ENCODE results near the gene MALRD1. TPM values are rescaled to one million over a fixed set of nuclear protein-coding genes. Genes with fewer than 3 reads are reported as not detected.

Gene MALRD1
- total RNA-seq, 6 experiments from 2014 or later = 0.29 to 0.49 (median 0.34) TPM; not detected in 2

- DNase-seq (no peak), ATAC-seq (no peak)
- no peak overlapping the region for H3K4me3 ChIP-seq
- 57% methylated on average over 5 of the region's 5 CpGs for WGBS (ENCODE audit: insufficient coverage, low coverage, low lambda C conversion rate, missing lambda C conversion rate)
- no peaks in the 10 kb centered on the region for H3K27me3 ChIP-seq
- no peaks in the 10 kb centered on the region for H3K4me1 ChIP-seq
- no peak overlapping the region for H3K27ac ChIP-seq
- intact Hi-C loops (cut with DNase I) = no loop called here
- no peaks in the 10 kb centered on the region for H3K9me3 ChIP-seq
- TF ChIP-seq POLR2A (IDR thresholded peaks at IDR 0.05) (no peak), CTCF (IDR thresholded peaks at IDR 0.05) (no peak)
- H3K36me3 ChIP-seq = no peaks in the 10 kb centered on the region
Observed at GRCh38 chr10:19204246-19204917, 155.8 kb downstream of the MALRD1 start.

GRCh38 chr10:19209319-19209718 lies 160.7 kb downstream of the MALRD1 start:
- 62% methylated on average over 3 of the region's 3 CpGs for WGBS (ENCODE audit: insufficient coverage, low coverage, low lambda C conversion rate, missing lambda C conversion rate)
- H3K27me3 ChIP-seq = no peaks in the 10 kb centered on the region

GRCh38 chr10:19212590-19212989 lies 164.0 kb downstream of the MALRD1 start:
- no peak for TF ChIP-seq POLR2A (IDR thresholded peaks at IDR 0.05)
- no peak for TF ChIP-seq CTCF (IDR thresholded peaks at IDR 0.05)
- intact Hi-C loops (cut with DNase I) = no loop called here
- H3K27ac ChIP-seq = no peak overlapping the region
- 34% methylated on average over 5 of the region's 5 CpGs for WGBS (ENCODE audit: insufficient coverage, low coverage, low lambda C conversion rate, missing lambda C conversion rate)
- no peak for ATAC-seq
- H3K4me3 ChIP-seq = no peak overlapping the region
- no peaks in the 10 kb centered on the region for H3K4me1 ChIP-seq
- DNase-seq = no peak
- H3K9me3 ChIP-seq = no peaks in the 10 kb centered on the region
- H3K27me3 ChIP-seq = no peaks in the 10 kb centered on the region
- no peaks in the 10 kb centered on the region for H3K36me3 ChIP-seq

More at GRCh38 chr10:19209319-19209718, 160.7 kb downstream of the MALRD1 start:
- Histone ChIP-seq H3K27ac (no peak overlapping the region), H3K4me3 (no peak overlapping the region), H3K4me1 (no peaks in the 10 kb centered on the region), H3K36me3 (no peaks in the 10 kb centered on the region), H3K9me3 (no peaks in the 10 kb centered on the region)
- TF ChIP-seq CTCF (IDR thresholded peaks at IDR 0.05) = no peak
- TF ChIP-seq POLR2A (IDR thresholded peaks at IDR 0.05) = no peak
- ATAC-seq (no peak), DNase-seq (no peak)
- intact Hi-C loops (cut with DNase I) = no loop called here

GRCh38 chr10:19221216-19221615 lies 172.6 kb downstream of the MALRD1 start:
- Histone ChIP-seq H3K4me3 (no peak overlapping the region), H3K36me3 (no peaks in the 10 kb centered on the region), H3K27ac (no peak overlapping the region), H3K9me3 (no peaks in the 10 kb centered on the region), H3K4me1 (no peaks in the 10 kb centered on the region), H3K27me3 (no peaks in the 10 kb centered on the region)
- ATAC-seq (no peak), DNase-seq (no peak)
- 48% methylated on average over 3 of the region's 3 CpGs for WGBS (ENCODE audit: insufficient coverage, low coverage, low lambda C conversion rate, missing lambda C conversion rate)
- TF ChIP-seq CTCF (IDR thresholded peaks at IDR 0.05) (no peak), POLR2A (IDR thresholded peaks at IDR 0.05) (no peak)
- intact Hi-C loops (cut with DNase I) = no loop called here

All from right lobe of liver (tissue), 6 donors.